ENCODE measurements around the gene KRT76. TPM values are rescaled to one million over a fixed set of nuclear protein-coding genes. Genes with fewer than 3 reads are reported as not detected.

Gene KRT76
- total RNA-seq, 1 donor from 2014 or later: not detected

DNA sequence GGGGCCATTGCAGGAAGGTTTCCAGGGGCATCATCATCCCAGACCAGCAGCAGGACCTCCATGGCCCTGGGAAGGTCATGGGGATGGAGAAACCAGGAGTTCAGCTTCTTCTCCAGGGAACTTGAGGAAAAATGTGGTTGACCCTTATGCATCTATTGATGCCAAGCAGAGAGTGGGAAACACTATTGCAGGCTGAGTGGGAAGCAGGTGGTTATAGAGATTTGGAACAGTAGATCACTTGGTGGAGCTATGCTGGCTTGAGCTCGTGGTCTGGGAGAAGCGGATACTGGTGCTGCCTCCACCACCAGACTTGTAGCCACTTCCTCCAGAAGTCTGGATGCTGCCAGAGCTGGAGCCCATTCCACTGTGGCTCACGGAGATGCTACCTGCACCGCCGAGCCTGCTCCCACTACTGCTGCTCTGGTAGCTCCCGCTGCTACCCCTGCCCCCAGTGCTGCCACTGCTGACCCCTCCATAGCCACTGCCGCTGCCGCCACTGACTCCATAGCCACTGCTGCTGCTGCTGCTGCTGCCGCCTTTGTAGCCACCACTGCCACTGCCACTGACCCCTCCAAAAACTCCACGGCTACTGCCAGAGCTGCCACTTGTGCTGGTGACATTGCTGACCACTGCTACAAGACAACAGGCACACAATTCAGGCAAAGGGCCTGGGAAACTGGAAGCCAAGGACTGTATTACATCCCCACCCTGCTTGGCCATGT lies 8.5 kb downstream of the KRT76 start:
- Histone ChIP-seq H3K27ac (no peak overlapping the region), H3K36me3 (no peaks in the 10 kb centered on the region), H3K4me3 (no peak overlapping the region), H3K9me3 (no peaks in the 10 kb centered on the region), H3K4me1 (no peaks in the 10 kb centered on the region), H3K27me3 (no peaks in the 10 kb centered on the region)
- DNase-seq (ENCODE audit: extremely low spot score in 2 of 2): no peak
- intact Hi-C loops (cut with DNase I): no loop called here
- TF ChIP-seq POLR2A (IDR thresholded peaks at IDR 0.05) (no peak), POLR2AphosphoS5 (IDR thresholded peaks at IDR 0.05; ENCODE audit: insufficient read depth in 1 of 2, low read depth in 1 of 2) (no peak)
- TF ChIP-seq, protein P1, sequence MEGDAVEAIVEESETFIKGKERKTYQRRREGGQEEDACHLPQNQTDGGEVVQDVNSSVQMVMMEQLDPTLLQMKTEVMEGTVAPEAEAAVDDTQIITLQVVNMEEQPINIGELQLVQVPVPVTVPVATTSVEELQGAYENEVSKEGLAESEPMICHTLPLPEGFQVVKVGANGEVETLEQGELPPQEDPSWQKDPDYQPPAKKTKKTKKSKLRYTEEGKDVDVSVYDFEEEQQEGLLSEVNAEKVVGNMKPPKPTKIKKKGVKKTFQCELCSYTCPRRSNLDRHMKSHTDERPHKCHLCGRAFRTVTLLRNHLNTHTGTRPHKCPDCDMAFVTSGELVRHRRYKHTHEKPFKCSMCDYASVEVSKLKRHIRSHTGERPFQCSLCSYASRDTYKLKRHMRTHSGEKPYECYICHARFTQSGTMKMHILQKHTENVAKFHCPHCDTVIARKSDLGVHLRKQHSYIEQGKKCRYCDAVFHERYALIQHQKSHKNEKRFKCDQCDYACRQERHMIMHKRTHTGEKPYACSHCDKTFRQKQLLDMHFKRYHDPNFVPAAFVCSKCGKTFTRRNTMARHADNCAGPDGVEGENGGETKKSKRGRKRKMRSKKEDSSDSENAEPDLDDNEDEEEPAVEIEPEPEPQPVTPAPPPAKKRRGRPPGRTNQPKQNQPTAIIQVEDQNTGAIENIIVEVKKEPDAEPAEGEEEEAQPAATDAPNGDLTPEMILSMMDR (IDR thresholded peaks at IDR 0.05): no peak

DNA sequence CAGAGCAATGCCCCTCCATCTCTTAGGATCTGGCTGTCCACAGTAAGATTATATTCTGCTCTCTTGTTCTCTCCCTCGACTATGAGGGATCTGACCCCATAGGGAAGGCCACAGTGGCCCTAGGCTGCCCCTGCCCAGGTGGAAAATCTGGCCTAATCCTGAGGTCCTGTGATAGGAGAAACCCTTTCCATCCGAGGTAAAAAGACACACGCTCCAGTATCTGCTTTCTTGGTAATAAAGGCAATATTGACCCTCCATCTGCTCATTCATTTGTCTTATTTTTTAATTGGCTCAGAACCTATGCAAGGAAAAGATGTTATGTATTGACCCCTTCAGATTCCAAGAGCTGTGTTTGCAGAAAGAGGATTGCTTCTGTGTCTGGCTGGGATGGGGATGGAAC lies 9.7 kb downstream of the KRT76 start:
- Histone ChIP-seq H3K4me1 (no peaks in the 10 kb centered on the region), H3K9me3 (no peaks in the 10 kb centered on the region), H3K27me3 (no peaks in the 10 kb centered on the region), H3K27ac (no peak overlapping the region), H3K4me3 (no peak overlapping the region), H3K36me3 (no peaks in the 10 kb centered on the region)
- intact Hi-C loops (cut with DNase I): no loop called here
- TF ChIP-seq, protein P1 (IDR thresholded peaks at IDR 0.05): no peak
- TF ChIP-seq POLR2AphosphoS5 (IDR thresholded peaks at IDR 0.05; ENCODE audit: insufficient read depth in 1 of 2, low read depth in 1 of 2): no peak
- TF ChIP-seq POLR2A (IDR thresholded peaks at IDR 0.05): no peak
- DNase-seq (ENCODE audit: extremely low spot score in 2 of 2): no peak

DNA sequence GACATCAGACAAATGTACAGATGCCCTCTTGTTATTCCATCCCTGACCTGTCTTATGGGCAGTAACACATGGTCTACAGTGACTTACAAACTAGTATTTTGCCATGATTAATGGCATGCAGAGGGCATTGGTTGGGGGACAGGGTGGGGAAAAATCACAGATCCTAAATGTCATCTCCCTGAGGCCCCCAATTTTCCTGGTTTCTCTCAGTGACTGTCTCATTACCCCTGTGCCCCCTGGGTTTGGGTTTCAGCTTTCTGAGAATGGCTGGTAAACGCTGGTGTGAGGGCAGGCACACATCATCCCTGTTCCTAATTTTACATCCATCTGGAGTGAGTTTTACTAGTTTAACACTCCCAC lies 10.1 kb downstream of the KRT76 start:
- no peak for DNase-seq (ENCODE audit: extremely low spot score in 2 of 2)
- intact Hi-C loops (cut with DNase I): no loop called here
- H3K27me3 ChIP-seq: no peaks in the 10 kb centered on the region
- no peak overlapping the region for H3K27ac ChIP-seq
- H3K4me1 ChIP-seq: no peaks in the 10 kb centered on the region
- no peaks in the 10 kb centered on the region for H3K9me3 ChIP-seq
- H3K36me3 ChIP-seq: no peaks in the 10 kb centered on the region
- no peak overlapping the region for H3K4me3 ChIP-seq
- TF ChIP-seq, protein P1 (IDR thresholded peaks at IDR 0.05): no peak
- TF ChIP-seq POLR2A (IDR thresholded peaks at IDR 0.05): no peak
- no peak for TF ChIP-seq POLR2AphosphoS5 (IDR thresholded peaks at IDR 0.05; ENCODE audit: insufficient read depth in 1 of 2, low read depth in 1 of 2)

DNA sequence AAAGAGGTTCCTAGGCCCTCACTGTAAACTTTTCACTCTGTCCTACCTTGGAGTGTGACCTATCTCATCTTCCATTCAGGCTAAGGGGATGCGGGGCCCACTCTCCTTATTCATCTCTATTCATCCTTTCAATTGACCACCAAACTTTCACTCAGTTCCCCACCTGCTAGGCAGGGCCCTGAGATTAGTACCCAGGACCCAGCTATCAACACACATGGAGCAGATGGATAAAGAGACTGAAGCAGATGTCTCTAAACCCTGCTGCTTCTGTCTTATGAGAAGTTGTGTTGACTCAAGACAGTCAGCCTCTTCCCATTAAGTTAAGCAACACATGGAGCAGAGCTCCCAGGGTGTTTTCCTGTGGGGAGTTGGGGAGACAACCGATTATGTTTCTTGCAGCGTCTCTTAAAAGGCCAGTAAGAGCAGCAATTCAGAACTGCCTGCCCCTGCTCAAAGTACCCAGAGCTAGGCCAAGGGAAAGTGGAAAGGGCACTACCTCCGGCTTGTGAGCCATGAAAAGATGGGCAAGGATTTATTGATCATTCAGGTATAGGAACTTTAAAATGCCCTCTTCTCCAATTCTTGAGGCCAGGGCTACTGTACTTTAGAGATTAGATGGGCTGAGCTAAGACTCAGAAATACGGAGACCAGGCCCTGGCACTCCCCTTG lies 10.7 kb downstream of the KRT76 start:
- no peak for DNase-seq (ENCODE audit: extremely low spot score in 2 of 2)
- no peak for TF ChIP-seq POLR2A (IDR thresholded peaks at IDR 0.05)
- TF ChIP-seq, protein P1 (IDR thresholded peaks at IDR 0.05): no peak
- no peak for TF ChIP-seq POLR2AphosphoS5 (IDR thresholded peaks at IDR 0.05; ENCODE audit: insufficient read depth in 1 of 2, low read depth in 1 of 2)
- H3K4me1 ChIP-seq: no peaks in the 10 kb centered on the region
- no peak overlapping the region for H3K27ac ChIP-seq
- H3K9me3 ChIP-seq: no peaks in the 10 kb centered on the region
- no peaks in the 10 kb centered on the region for H3K36me3 ChIP-seq
- intact Hi-C loops (cut with DNase I): no loop called here
- no peak overlapping the region for H3K4me3 ChIP-seq
- H3K27me3 ChIP-seq: no peaks in the 10 kb centered on the region

DNA sequence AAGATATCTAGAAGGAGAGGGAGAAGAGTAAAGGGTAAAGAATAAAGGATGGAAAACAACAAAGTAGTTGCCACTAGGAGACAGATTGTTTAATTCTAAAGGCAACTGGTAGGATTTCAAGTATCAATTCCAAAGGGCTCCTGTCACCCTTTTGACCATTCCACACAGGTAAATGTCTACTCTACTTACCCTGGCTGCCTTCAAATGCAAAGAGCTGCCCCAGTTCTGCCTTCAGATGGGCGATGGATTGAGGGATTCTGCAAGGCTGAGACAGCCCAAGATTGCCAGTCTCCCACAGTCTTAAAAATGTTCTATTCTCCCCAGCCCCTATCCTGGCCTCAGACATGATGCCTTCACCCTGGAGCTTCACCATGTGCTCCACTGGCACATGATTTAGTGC lies 11.4 kb downstream of the KRT76 start:
- no peaks in the 10 kb centered on the region for H3K9me3 ChIP-seq
- no peaks in the 10 kb centered on the region for H3K27me3 ChIP-seq
- no peaks in the 10 kb centered on the region for H3K4me1 ChIP-seq
- intact Hi-C loops (cut with DNase I): no loop called here
- no peak for DNase-seq (ENCODE audit: extremely low spot score in 2 of 2)
- H3K27ac ChIP-seq: no peak overlapping the region
- H3K36me3 ChIP-seq: no peaks in the 10 kb centered on the region
- no peak overlapping the region for H3K4me3 ChIP-seq
- TF ChIP-seq POLR2A (IDR thresholded peaks at IDR 0.05): no peak
- TF ChIP-seq POLR2AphosphoS5 (IDR thresholded peaks at IDR 0.05; ENCODE audit: insufficient read depth in 1 of 2, low read depth in 1 of 2): no peak
- TF ChIP-seq, protein P1 (IDR thresholded peaks at IDR 0.05): no peak
